Measurements from ENCODE around the gene RHBDL2. TPM values are rescaled to one million over a fixed set of nuclear protein-coding genes. Genes with fewer than 3 reads are reported as not detected.

RHBDL2 gene
- total and polyA plus RNA-seq, 2 of the 4 experiments (the other 2 are of a cell fraction) = 0.36 to 0.38 TPM

DNA sequence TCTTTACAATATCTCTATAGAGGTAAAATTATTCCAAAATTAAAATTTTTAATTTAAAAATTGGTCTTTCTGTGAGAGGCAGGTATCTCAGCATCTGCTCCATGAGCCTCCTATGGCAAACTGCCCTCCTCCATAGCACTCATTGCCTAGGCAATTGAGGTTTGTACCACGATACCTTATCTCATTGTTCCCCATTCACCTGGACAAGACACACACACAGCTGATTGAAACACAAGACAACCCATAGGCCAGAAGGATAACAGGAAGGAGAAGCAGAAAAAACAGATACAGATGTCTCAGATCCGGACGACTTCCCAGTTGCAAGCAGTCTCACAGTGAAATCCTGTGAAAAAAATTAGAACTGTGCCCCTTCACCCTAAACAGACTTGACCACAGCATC, 24.3 kb downstream of the RHBDL2 start:
- H4K8ac ChIP-seq (ENCODE audit: low read depth in 2 of 2, low read length in 2 of 2) = no peak overlapping the region
- BruUV-seq (replicated peaks) = no TSS peak
- whole genome bisulfite sequencing, 2 experiments (ENCODE audit: extremely low coverage in 2 of 2, insufficient read length in 1 of 2) = no CpG with 5 or more reads among the region's 3 CpGs
- intact Hi-C loops (cut with micrococcal nuclease) (no loop called here), in situ Hi-C loops (cut with MboI; ENCODE audit: low sequenced_read_pairs) (no loop called here), dilution Hi-C loops (cut with HindIII; ENCODE audit: low sequenced_read_pairs, unreplicated experiment) (no loop called here)
- TF ChIP-seq, protein P1, sequence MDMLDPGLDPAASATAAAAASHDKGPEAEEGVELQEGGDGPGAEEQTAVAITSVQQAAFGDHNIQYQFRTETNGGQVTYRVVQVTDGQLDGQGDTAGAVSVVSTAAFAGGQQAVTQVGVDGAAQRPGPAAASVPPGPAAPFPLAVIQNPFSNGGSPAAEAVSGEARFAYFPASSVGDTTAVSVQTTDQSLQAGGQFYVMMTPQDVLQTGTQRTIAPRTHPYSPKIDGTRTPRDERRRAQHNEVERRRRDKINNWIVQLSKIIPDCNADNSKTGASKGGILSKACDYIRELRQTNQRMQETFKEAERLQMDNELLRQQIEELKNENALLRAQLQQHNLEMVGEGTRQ (IDR thresholded peaks at IDR 0.05; ENCODE audit: low read depth, low read length) = no peak
- TF ChIP-seq POLR2A (IDR thresholded peaks at IDR 0.05; ENCODE audit: low read depth, low read length) (no peak), MAZ (IDR thresholded peaks at IDR 0.05; ENCODE audit: borderline replicate concordance, low read depth, low read length) (no peak), MXI1 (IDR thresholded peaks at IDR 0.05; ENCODE audit: borderline replicate concordance, low read depth, low read length) (no peak), BHLHE40 (IDR thresholded peaks at IDR 0.05; ENCODE audit: low read depth, low read length) (no peak), CHD1 (IDR thresholded peaks at IDR 0.05; ENCODE audit: low read depth, low read length) (no peak), RCOR1 (IDR thresholded peaks at IDR 0.05; ENCODE audit: insufficient replicate concordance, low read length) (no peak), NFE2L2 (IDR thresholded peaks at IDR 0.05; ENCODE audit: low read depth, low read length) (no peak), SMC3 (IDR thresholded peaks at IDR 0.05; ENCODE audit: low read depth, low read length) (no peak), RAD21 (IDR thresholded peaks at IDR 0.05; ENCODE audit: low read length) (no peak)
- TF ChIP-seq, protein P2, sequence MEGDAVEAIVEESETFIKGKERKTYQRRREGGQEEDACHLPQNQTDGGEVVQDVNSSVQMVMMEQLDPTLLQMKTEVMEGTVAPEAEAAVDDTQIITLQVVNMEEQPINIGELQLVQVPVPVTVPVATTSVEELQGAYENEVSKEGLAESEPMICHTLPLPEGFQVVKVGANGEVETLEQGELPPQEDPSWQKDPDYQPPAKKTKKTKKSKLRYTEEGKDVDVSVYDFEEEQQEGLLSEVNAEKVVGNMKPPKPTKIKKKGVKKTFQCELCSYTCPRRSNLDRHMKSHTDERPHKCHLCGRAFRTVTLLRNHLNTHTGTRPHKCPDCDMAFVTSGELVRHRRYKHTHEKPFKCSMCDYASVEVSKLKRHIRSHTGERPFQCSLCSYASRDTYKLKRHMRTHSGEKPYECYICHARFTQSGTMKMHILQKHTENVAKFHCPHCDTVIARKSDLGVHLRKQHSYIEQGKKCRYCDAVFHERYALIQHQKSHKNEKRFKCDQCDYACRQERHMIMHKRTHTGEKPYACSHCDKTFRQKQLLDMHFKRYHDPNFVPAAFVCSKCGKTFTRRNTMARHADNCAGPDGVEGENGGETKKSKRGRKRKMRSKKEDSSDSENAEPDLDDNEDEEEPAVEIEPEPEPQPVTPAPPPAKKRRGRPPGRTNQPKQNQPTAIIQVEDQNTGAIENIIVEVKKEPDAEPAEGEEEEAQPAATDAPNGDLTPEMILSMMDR (conservative IDR thresholded peaks at IDR 0.05; ENCODE audit: low read depth, low read length) = no peak
- H4K5ac ChIP-seq (ENCODE audit: low read depth, low read length) = no peak overlapping the region
- no peaks in the 10 kb centered on the region for H3K79me1 ChIP-seq (ENCODE audit: low read depth in 1 of 2, low read length in 2 of 2)
- no peak overlapping the region for H2AFZ ChIP-seq (replicated peaks; ENCODE audit: low read length, poor library complexity)
- no peak overlapping the region for H3K18ac ChIP-seq (ENCODE audit: low read depth, low read length)
- no peak overlapping the region for H3K56ac ChIP-seq (ENCODE audit: extremely low read depth, insufficient read depth, low read length)
- no peak overlapping the region for H2BK5ac ChIP-seq (ENCODE audit: low read depth, low read length, poor library complexity, severe bottlenecking)
- no peaks in the 10 kb centered on the region; the same call in 1 of the 2 replicates for H3K9me1 ChIP-seq (ENCODE audit: insufficient read depth, low read length)
- H2BK15ac ChIP-seq (ENCODE audit: low read depth, low read length) = no peak overlapping the region
- no peak for DNase-seq
- H3K9me3 ChIP-seq (ENCODE audit: control insufficient read depth, insufficient read depth, low read length) = no peaks in the 10 kb centered on the region
- H3K4me1 ChIP-seq (ENCODE audit: control insufficient read depth, insufficient read depth, low read length) = no peaks in the 10 kb centered on the region
- ChIA-PET CTCF (no interaction called here), POLR2A (ENCODE audit: unreplicated experiment) (no interaction called here)
- no peak overlapping the region for H2BK120ac ChIP-seq (ENCODE audit: low read depth, low read length)
- H3K23ac ChIP-seq (ENCODE audit: low read depth, low read length) = no peak overlapping the region
- no peaks in the 10 kb centered on the region for H3K36me3 ChIP-seq (ENCODE audit: control insufficient read depth, insufficient read depth, low read length)
- no peak overlapping the region for H2BK20ac ChIP-seq (ENCODE audit: low read depth, low read length)
- H2AK5ac ChIP-seq (ENCODE audit: low read depth, low read length) = no peak overlapping the region
- ATAC-seq (ENCODE audit: low read depth) = no peak
- H4K91ac ChIP-seq (ENCODE audit: insufficient read depth, low read depth, low read length) = no peak overlapping the region
- no peak overlapping the region for H3K27ac ChIP-seq (ENCODE audit: insufficient read depth, low read length)
- H3K27me3 ChIP-seq (ENCODE audit: control insufficient read depth, insufficient read depth, low read length) = no peaks in the 10 kb centered on the region
- H3K14ac ChIP-seq (replicated peaks; ENCODE audit: low read depth, low read length) = no peak overlapping the region
- H3K9ac ChIP-seq (ENCODE audit: low read depth, low read length) = no peak overlapping the region
- no peak overlapping the region for H2AK9ac ChIP-seq (replicated peaks; ENCODE audit: low read depth, low read length, poor library complexity)
- no peaks in the 10 kb centered on the region for H4K20me1 ChIP-seq (ENCODE audit: insufficient read depth, low read length)
- no peak overlapping the region for H3K4me2 ChIP-seq (ENCODE audit: low read depth, low read length)
- H3K4me3 ChIP-seq (ENCODE audit: insufficient read depth, low read depth, low read length) = no peak overlapping the region
- H3K4ac ChIP-seq (ENCODE audit: low read depth, low read length) = no peak overlapping the region

Data from IMR-90 (cell line).